Measurements from ENCODE around the gene PPP2R3A. TPM values are rescaled to one million over a fixed set of nuclear protein-coding genes. Genes with fewer than 3 reads are reported as not detected.
A peak's percentile ranks its signal among the peaks of the same experiment; 100 is the strongest.

Gene PPP2R3A
- polyA plus RNA-seq, 4 donors = 1.0 to 8.6 (median 3.4) TPM

DNA sequence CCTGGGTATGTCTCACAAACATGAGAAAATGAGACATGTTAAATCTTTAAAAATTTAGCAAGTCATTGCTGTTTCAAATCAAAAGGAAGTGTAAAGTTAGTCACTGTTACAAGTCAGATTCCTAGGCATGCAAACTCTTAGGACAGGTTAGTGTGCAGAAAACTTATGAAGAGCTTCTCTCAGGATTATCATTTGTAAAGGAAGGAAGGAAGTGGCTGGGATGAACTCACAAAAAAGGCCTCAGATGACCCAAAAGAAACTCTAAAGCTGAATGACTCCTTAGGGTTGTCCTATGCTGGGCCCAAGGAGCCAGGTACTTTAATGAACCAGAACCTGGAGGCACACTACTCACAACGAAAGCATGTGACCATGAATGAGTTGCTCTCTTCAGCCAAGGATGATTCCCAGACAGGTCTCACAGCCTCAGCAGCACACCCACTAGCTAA is 205.6 kb downstream of the PPP2R3A start:
- 26 to 52% (median 50%) methylated on average over 1 of the region's 1 CpG for WGBS, 3 donors
- FAIRE-seq (no peak), DNase-seq (no peak)
- no peaks in the 10 kb centered on the region for H3K36me3 ChIP-seq (ENCODE audit: control insufficient read depth in 3 of 3, insufficient read depth in 2 of 3, low read depth in 1 of 3, low read length in 3 of 3)
- H3K4me3 ChIP-seq (ENCODE audit: low read depth in 1 of 3, low read length in 3 of 3) = no peak overlapping the region
- H3K9me3 ChIP-seq (ENCODE audit: control insufficient read depth in 2 of 2, insufficient read depth in 1 of 2, low read depth in 1 of 2, low read length in 1 of 2) = no peaks in the 10 kb centered on the region
- H3K4me1 ChIP-seq (ENCODE audit: control insufficient read depth in 3 of 3, insufficient read depth in 2 of 3, low read depth in 1 of 3, low read length in 2 of 3) = peaks cover under 1 to 7% (median 6%) of the 10 kb centered on the region in 3 donors
- no peaks in the 10 kb centered on the region for H3K27me3 ChIP-seq (ENCODE audit: control insufficient read depth in 3 of 3, insufficient read depth in 3 of 3, low read length in 3 of 3)
- no peak overlapping the region for H3K27ac ChIP-seq (ENCODE audit: low read depth in 1 of 3, low read length in 2 of 3)

GRCh38 chr3:136173939-136174490 is 208.5 kb downstream of the PPP2R3A start:
- Histone ChIP-seq H3K36me3 (ENCODE audit: control insufficient read depth in 3 of 3, insufficient read depth in 2 of 3, low read depth in 1 of 3, low read length in 3 of 3) (no peaks in the 10 kb centered on the region), H3K4me3 (ENCODE audit: low read depth in 1 of 3, low read length in 3 of 3) (no peak overlapping the region), H3K4me1 (ENCODE audit: control insufficient read depth in 3 of 3, insufficient read depth in 2 of 3, low read depth in 1 of 3, low read length in 2 of 3) (peaks cover 6 to 12% (median 7%) of the 10 kb centered on the region in 3 donors), H3K27ac (ENCODE audit: low read depth in 1 of 3, low read length in 2 of 3) (no peak overlapping the region), H3K27me3 (ENCODE audit: control insufficient read depth in 3 of 3, insufficient read depth in 3 of 3, low read length in 3 of 3) (no peaks in the 10 kb centered on the region), H3K9me3 (ENCODE audit: control insufficient read depth in 2 of 2, insufficient read depth in 1 of 2, low read depth in 1 of 2, low read length in 1 of 2) (no peaks in the 10 kb centered on the region)
- DNase-seq = peak in 1 of 2 donors; percentile 63
- FAIRE-seq = no peak

GRCh38 chr3:136177876-136178275 is 212.3 kb downstream of the PPP2R3A start:
- no peaks in the 10 kb centered on the region for H3K27me3 ChIP-seq (ENCODE audit: control insufficient read depth in 3 of 3, insufficient read depth in 3 of 3, low read length in 3 of 3)
- H3K4me3 ChIP-seq (ENCODE audit: low read depth in 1 of 3, low read length in 3 of 3) = no peak overlapping the region
- FAIRE-seq (no peak), DNase-seq (no peak)
- 46 to 52% (median 49%) methylated on average over 4 of the region's 4 CpGs for WGBS, 3 donors
- H3K9me3 ChIP-seq (ENCODE audit: control insufficient read depth in 2 of 2, insufficient read depth in 1 of 2, low read depth in 1 of 2, low read length in 1 of 2) = no peaks in the 10 kb centered on the region
- H3K27ac ChIP-seq (ENCODE audit: low read depth in 1 of 3, low read length in 2 of 3) = no peak overlapping the region
- H3K36me3 ChIP-seq (ENCODE audit: control insufficient read depth in 3 of 3, insufficient read depth in 2 of 3, low read depth in 1 of 3, low read length in 3 of 3) = peaks cover 0 to 3% (median 0%) of the 10 kb centered on the region in 3 donors
- peaks cover 4 to 12% (median 7%) of the 10 kb centered on the region in 3 donors for H3K4me1 ChIP-seq (ENCODE audit: control insufficient read depth in 3 of 3, insufficient read depth in 2 of 3, low read depth in 1 of 3, low read length in 2 of 3)

DNA sequence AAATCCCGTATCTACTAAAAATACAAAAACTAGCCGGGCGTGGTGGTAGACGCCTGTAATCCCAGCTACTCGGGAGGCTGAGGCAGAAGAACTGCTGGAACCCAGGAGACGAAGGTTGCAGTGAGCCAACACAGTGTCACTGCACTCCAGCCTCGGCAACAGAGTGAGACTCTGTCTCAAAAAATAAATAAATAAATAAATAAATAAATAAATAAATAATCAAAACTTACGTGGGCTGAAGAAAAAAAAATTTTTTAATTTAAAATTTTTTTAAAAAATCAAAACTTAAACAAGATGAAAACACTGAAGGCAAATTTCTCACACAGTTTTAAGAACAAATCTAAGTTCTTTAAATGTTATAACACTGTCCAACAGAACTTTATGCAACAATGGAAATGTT is 216.2 kb downstream of the PPP2R3A start:
- 90 to 94% (median 94%) methylated on average over 8 of the region's 8 CpGs for WGBS, 3 donors
- Histone ChIP-seq H3K27ac (ENCODE audit: low read depth in 1 of 3, low read length in 2 of 3) (no peak overlapping the region), H3K27me3 (ENCODE audit: control insufficient read depth in 3 of 3, insufficient read depth in 3 of 3, low read length in 3 of 3) (no peaks in the 10 kb centered on the region), H3K4me3 (ENCODE audit: low read depth in 1 of 3, low read length in 3 of 3) (no peak overlapping the region), H3K9me3 (ENCODE audit: control insufficient read depth in 2 of 2, insufficient read depth in 1 of 2, low read depth in 1 of 2, low read length in 1 of 2) (no peaks in the 10 kb centered on the region), H3K36me3 (ENCODE audit: control insufficient read depth in 3 of 3, insufficient read depth in 2 of 3, low read depth in 1 of 3, low read length in 3 of 3) (peaks cover 0 to 3% (median 0%) of the 10 kb centered on the region in 3 donors), H3K4me1 (ENCODE audit: control insufficient read depth in 3 of 3, insufficient read depth in 2 of 3, low read depth in 1 of 3, low read length in 2 of 3) (peaks cover 3 to 11% (median 10%) of the 10 kb centered on the region in 3 donors)
- FAIRE-seq (peak; percentile 23), DNase-seq (no peak)

GRCh38 chr3:136184703-136185102 is 219.2 kb downstream of the PPP2R3A start:
- WGBS, 3 donors = 46 to 55% (median 52%) methylated on average over 2 of the region's 2 CpGs
- peaks cover 7 to 26% (median 10%) of the 10 kb centered on the region in 3 donors for H3K4me1 ChIP-seq (ENCODE audit: control insufficient read depth in 3 of 3, insufficient read depth in 2 of 3, low read depth in 1 of 3, low read length in 2 of 3)
- H3K4me3 ChIP-seq (ENCODE audit: low read depth in 1 of 3, low read length in 3 of 3) = no peak overlapping the region
- peaks cover 0 to 5% (median 0%) of the 10 kb centered on the region in 3 donors for H3K36me3 ChIP-seq (ENCODE audit: control insufficient read depth in 3 of 3, insufficient read depth in 2 of 3, low read depth in 1 of 3, low read length in 3 of 3)
- H3K27ac ChIP-seq (ENCODE audit: low read depth in 1 of 3, low read length in 2 of 3) = no peak overlapping the region
- H3K9me3 ChIP-seq (ENCODE audit: control insufficient read depth in 2 of 2, insufficient read depth in 1 of 2, low read depth in 1 of 2, low read length in 1 of 2) = no peaks in the 10 kb centered on the region
- H3K27me3 ChIP-seq (ENCODE audit: control insufficient read depth in 3 of 3, insufficient read depth in 3 of 3, low read length in 3 of 3) = no peaks in the 10 kb centered on the region
- FAIRE-seq (no peak), DNase-seq (no peak)

- Histone ChIP-seq H3K4me3 (ENCODE audit: low read depth in 1 of 3, low read length in 3 of 3) (no peak overlapping the region), H3K9me3 (ENCODE audit: control insufficient read depth in 2 of 2, insufficient read depth in 1 of 2, low read depth in 1 of 2, low read length in 1 of 2) (no peaks in the 10 kb centered on the region), H3K36me3 (ENCODE audit: control insufficient read depth in 3 of 3, insufficient read depth in 2 of 3, low read depth in 1 of 3, low read length in 3 of 3) (peaks cover 0 to 9% (median 0%) of the 10 kb centered on the region in 3 donors), H3K27ac (ENCODE audit: low read depth in 1 of 3, low read length in 2 of 3) (no peak overlapping the region), H3K27me3 (ENCODE audit: control insufficient read depth in 3 of 3, insufficient read depth in 3 of 3, low read length in 3 of 3) (no peaks in the 10 kb centered on the region), H3K4me1 (ENCODE audit: control insufficient read depth in 3 of 3, insufficient read depth in 2 of 3, low read depth in 1 of 3, low read length in 2 of 3) (peaks cover 9 to 27% (median 15%) of the 10 kb centered on the region in 3 donors)
- peak; percentile 16 to 80 for DNase-seq
- no peak for FAIRE-seq
- 38 to 50% (median 44%) methylated on average over 3 of the region's 3 CpGs for WGBS, 3 donors
These were observed 220.8 kb downstream of the PPP2R3A start for GRCh38 chr3:136186344-136186743.

- Histone ChIP-seq H3K27me3 (ENCODE audit: control insufficient read depth in 3 of 3, insufficient read depth in 3 of 3, low read length in 3 of 3) (no peaks in the 10 kb centered on the region), H3K27ac (ENCODE audit: low read depth in 1 of 3, low read length in 2 of 3) (no peak overlapping the region), H3K36me3 (ENCODE audit: control insufficient read depth in 3 of 3, insufficient read depth in 2 of 3, low read depth in 1 of 3, low read length in 3 of 3) (peaks cover 0 to 11% (median 0%) of the 10 kb centered on the region in 3 donors), H3K9me3 (ENCODE audit: control insufficient read depth in 2 of 2, insufficient read depth in 1 of 2, low read depth in 1 of 2, low read length in 1 of 2) (no peaks in the 10 kb centered on the region), H3K4me1 (ENCODE audit: control insufficient read depth in 3 of 3, insufficient read depth in 2 of 3, low read depth in 1 of 3, low read length in 2 of 3) (peaks cover 9 to 30% (median 19%) of the 10 kb centered on the region in 3 donors), H3K4me3 (ENCODE audit: low read depth in 1 of 3, low read length in 3 of 3) (no peak overlapping the region)
- no peak for FAIRE-seq
- WGBS, 3 donors = 48 to 66% (median 50%) methylated on average over 4 of the region's 4 CpGs
- no peak for DNase-seq
These were observed 221.3 kb downstream of the PPP2R3A start for GRCh38 chr3:136186846-136187245.

GRCh38 chr3:136187868-136188267 is 222.3 kb downstream of the PPP2R3A start:
- Histone ChIP-seq H3K36me3 (ENCODE audit: control insufficient read depth in 3 of 3, insufficient read depth in 2 of 3, low read depth in 1 of 3, low read length in 3 of 3) (peaks cover 0 to 13% (median 0%) of the 10 kb centered on the region in 3 donors), H3K4me1 (ENCODE audit: control insufficient read depth in 3 of 3, insufficient read depth in 2 of 3, low read depth in 1 of 3, low read length in 2 of 3) (peaks cover 9 to 27% (median 19%) of the 10 kb centered on the region in 3 donors), H3K4me3 (ENCODE audit: low read depth in 1 of 3, low read length in 3 of 3) (no peak overlapping the region), H3K27me3 (ENCODE audit: control insufficient read depth in 3 of 3, insufficient read depth in 3 of 3, low read length in 3 of 3) (no peaks in the 10 kb centered on the region), H3K9me3 (ENCODE audit: control insufficient read depth in 2 of 2, insufficient read depth in 1 of 2, low read depth in 1 of 2, low read length in 1 of 2) (no peaks in the 10 kb centered on the region), H3K27ac (ENCODE audit: low read depth in 1 of 3, low read length in 2 of 3) (no peak overlapping the region)
- DNase-seq (no peak), FAIRE-seq (no peak)
- WGBS, 3 donors = 52 to 68% (median 57%) methylated on average over 4 of the region's 4 CpGs

DNA sequence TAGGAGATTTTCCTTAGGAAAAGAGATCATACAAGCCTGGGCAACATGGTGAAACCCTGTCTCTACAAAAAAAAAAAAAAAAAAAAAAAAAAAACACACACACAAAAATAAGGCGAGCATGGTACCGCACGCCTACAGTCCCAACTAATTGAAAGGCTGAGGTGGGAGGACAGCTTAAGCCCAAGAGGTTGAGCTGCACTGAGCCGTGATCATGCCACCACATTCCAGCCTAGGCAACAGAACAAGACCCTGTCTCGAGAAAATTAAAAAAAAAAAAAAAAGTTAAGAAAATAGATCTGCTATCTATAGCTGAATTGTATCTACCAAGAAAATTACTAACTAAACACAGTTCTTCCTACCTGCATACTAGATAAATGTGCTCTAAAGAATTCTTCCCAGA is 223.5 kb downstream of the PPP2R3A start:
- Histone ChIP-seq H3K9me3 (ENCODE audit: control insufficient read depth in 2 of 2, insufficient read depth in 1 of 2, low read depth in 1 of 2, low read length in 1 of 2) (no peaks in the 10 kb centered on the region), H3K36me3 (ENCODE audit: control insufficient read depth in 3 of 3, insufficient read depth in 2 of 3, low read depth in 1 of 3, low read length in 3 of 3) (peaks cover 0 to 13% (median 0%) of the 10 kb centered on the region in 3 donors), H3K27ac (ENCODE audit: low read depth in 1 of 3, low read length in 2 of 3) (no peak overlapping the region), H3K4me3 (ENCODE audit: low read depth in 1 of 3, low read length in 3 of 3) (no peak overlapping the region), H3K4me1 (ENCODE audit: control insufficient read depth in 3 of 3, insufficient read depth in 2 of 3, low read depth in 1 of 3, low read length in 2 of 3) (peaks cover 9 to 27% (median 19%) of the 10 kb centered on the region in 3 donors), H3K27me3 (ENCODE audit: control insufficient read depth in 3 of 3, insufficient read depth in 3 of 3, low read length in 3 of 3) (no peaks in the 10 kb centered on the region)
- no peak for FAIRE-seq
- 82 to 86% (median 85%) methylated on average over 5 of the region's 5 CpGs for WGBS, 3 donors
- DNase-seq = no peak

All from small intestine (tissue), 7 donors.